ENCODE results near the gene C1R. TPM values are rescaled to one million over a fixed set of nuclear protein-coding genes. Genes with fewer than 3 reads are reported as not detected.
A peak's percentile ranks its signal among the peaks of the same experiment; 100 is the strongest.

Gene C1R
- total and polyA plus RNA-seq, 2 donors = 51.5 to 149 TPM

GRCh38 chr12:7093892-7094291 lies 1.6 kb upstream of the C1R start:
- Histone ChIP-seq H3K4me1 (ENCODE audit: control insufficient read depth in 2 of 2, insufficient read depth in 2 of 2, low read length in 2 of 2) (peaks cover 0 to 11% of the 10 kb centered on the region in 2 donors), H3K27me3 (ENCODE audit: control insufficient read depth in 2 of 2, insufficient read depth in 1 of 2, low read length in 1 of 2) (no peaks in the 10 kb centered on the region), H3K27ac (ENCODE audit: low read depth in 1 of 2, low read length in 1 of 2) (no peak overlapping the region), H3K4me3 (ENCODE audit: low read length in 2 of 2) (no peak overlapping the region), H3K9me3 (ENCODE audit: control insufficient read depth in 2 of 2, insufficient read depth in 1 of 2, low read length in 1 of 2) (no peaks in the 10 kb centered on the region), H3K36me3 (ENCODE audit: control insufficient read depth in 2 of 2, insufficient read depth in 2 of 2, low read length in 1 of 2) (no peaks in the 10 kb centered on the region)
- DNase-seq (ENCODE audit: low read depth in 6 of 9, low spot score in 9 of 9) = no peak
- 85% methylated on average over 10 of the region's 10 CpGs for WGBS

DNA sequence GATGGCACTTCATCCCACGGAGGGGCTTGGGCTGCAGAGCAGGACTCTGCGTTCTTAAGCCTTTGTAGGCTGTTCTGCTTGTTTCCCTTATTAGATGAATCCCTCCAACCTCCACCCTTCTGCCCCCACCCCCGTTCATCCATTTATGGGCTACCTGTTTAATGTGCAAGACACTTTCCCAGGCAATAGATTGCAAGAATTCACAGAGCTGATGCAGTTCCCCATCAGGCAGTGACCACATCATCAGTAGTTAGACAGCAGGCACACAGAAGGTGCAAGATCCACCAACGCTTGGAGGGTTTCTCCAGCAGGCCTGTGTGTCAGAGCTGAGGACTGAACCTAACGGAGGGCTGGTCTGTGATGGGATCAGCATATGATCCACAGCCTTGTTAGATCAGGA lies 1.2 kb upstream of the C1R start:
- no peaks in the 10 kb centered on the region for H3K9me3 ChIP-seq (ENCODE audit: control insufficient read depth in 2 of 2, insufficient read depth in 1 of 2, low read length in 1 of 2)
- 83% methylated on average over 5 of the region's 5 CpGs for whole genome bisulfite sequencing
- DNase-seq (ENCODE audit: low read depth in 6 of 9, low spot score in 9 of 9) = no peak
- no peaks in the 10 kb centered on the region for H3K27me3 ChIP-seq (ENCODE audit: control insufficient read depth in 2 of 2, insufficient read depth in 1 of 2, low read length in 1 of 2)
- H3K36me3 ChIP-seq (ENCODE audit: control insufficient read depth in 2 of 2, insufficient read depth in 2 of 2, low read length in 1 of 2) = no peaks in the 10 kb centered on the region
- H3K4me3 ChIP-seq (ENCODE audit: low read length in 2 of 2) = no peak overlapping the region
- peaks cover 0 to 11% of the 10 kb centered on the region in 2 donors for H3K4me1 ChIP-seq (ENCODE audit: control insufficient read depth in 2 of 2, insufficient read depth in 2 of 2, low read length in 2 of 2)
- H3K27ac ChIP-seq (ENCODE audit: low read depth in 1 of 2, low read length in 1 of 2) = no peak overlapping the region

GRCh38 chr12:7092986-7093460 lies 778 bp upstream of the C1R start:
- Histone ChIP-seq H3K27me3 (ENCODE audit: control insufficient read depth in 2 of 2, insufficient read depth in 1 of 2, low read length in 1 of 2) (no peaks in the 10 kb centered on the region), H3K4me3 (ENCODE audit: low read length in 2 of 2) (no peak overlapping the region), H3K4me1 (ENCODE audit: control insufficient read depth in 2 of 2, insufficient read depth in 2 of 2, low read length in 2 of 2) (peaks cover 0 to 11% of the 10 kb centered on the region in 2 donors), H3K9me3 (ENCODE audit: control insufficient read depth in 2 of 2, insufficient read depth in 1 of 2, low read length in 1 of 2) (no peaks in the 10 kb centered on the region), H3K36me3 (ENCODE audit: control insufficient read depth in 2 of 2, insufficient read depth in 2 of 2, low read length in 1 of 2) (no peaks in the 10 kb centered on the region), H3K27ac (ENCODE audit: low read depth in 1 of 2, low read length in 1 of 2) (peak overlapping the region in 1 of 2 donors; percentile 11)
- DNase-seq (ENCODE audit: low read depth in 6 of 9, low spot score in 9 of 9) = no peak
- 90% methylated on average over 8 of the region's 8 CpGs for WGBS

GRCh38 chr12:7091660-7092228 lies 501 bp downstream of the C1R start:
- Histone ChIP-seq H3K27me3 (ENCODE audit: control insufficient read depth in 2 of 2, insufficient read depth in 1 of 2, low read length in 1 of 2) (no peaks in the 10 kb centered on the region), H3K36me3 (ENCODE audit: control insufficient read depth in 2 of 2, insufficient read depth in 2 of 2, low read length in 1 of 2) (no peaks in the 10 kb centered on the region), H3K27ac (ENCODE audit: low read depth in 1 of 2, low read length in 1 of 2) (peak overlapping the region; percentile 45 to 75), H3K4me1 (ENCODE audit: control insufficient read depth in 2 of 2, insufficient read depth in 2 of 2, low read length in 2 of 2) (peaks cover 0 to 9% of the 10 kb centered on the region in 2 donors), H3K9me3 (ENCODE audit: control insufficient read depth in 2 of 2, insufficient read depth in 1 of 2, low read length in 1 of 2) (no peaks in the 10 kb centered on the region), H3K4me3 (ENCODE audit: low read length in 2 of 2) (peak overlapping the region; percentile 21 to 52)
- 84% methylated on average over 10 of the region's 10 CpGs for WGBS
- DNase-seq (ENCODE audit: low read depth in 6 of 9, low spot score in 9 of 9) = no peak

DNA sequence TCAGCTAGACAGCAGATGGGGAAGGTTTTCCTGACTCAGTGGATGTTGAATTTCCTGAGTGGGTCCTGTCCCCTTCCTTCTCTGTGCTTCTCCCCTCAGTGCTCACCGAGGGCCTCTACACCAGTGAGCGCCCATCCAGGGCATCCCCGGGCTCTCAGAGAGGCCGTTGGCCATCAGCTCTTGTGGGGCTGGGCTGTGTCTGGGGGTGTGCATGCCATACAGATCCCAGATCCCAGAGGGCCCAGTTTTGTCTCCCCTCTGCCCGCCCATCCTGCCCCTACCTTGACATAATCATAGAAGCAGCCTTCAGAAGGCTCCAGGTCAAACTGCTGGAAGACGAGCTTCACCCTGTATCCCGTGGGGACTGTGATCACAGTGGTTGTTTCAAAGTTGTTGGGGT lies 1.1 kb downstream of the C1R start:
- WGBS = 95% methylated on average over 7 of the region's 7 CpGs

GRCh38 chr12:7090222-7090998 lies 1.8 kb downstream of the C1R start:
- no peaks in the 10 kb centered on the region for H3K27me3 ChIP-seq (ENCODE audit: control insufficient read depth in 2 of 2, insufficient read depth in 1 of 2, low read length in 1 of 2)
- 94% methylated on average over 16 of the region's 16 CpGs for WGBS
- no peaks in the 10 kb centered on the region for H3K9me3 ChIP-seq (ENCODE audit: control insufficient read depth in 2 of 2, insufficient read depth in 1 of 2, low read length in 1 of 2)
- no peaks in the 10 kb centered on the region for H3K36me3 ChIP-seq (ENCODE audit: control insufficient read depth in 2 of 2, insufficient read depth in 2 of 2, low read length in 1 of 2)
- peaks cover 0 to 4% of the 10 kb centered on the region in 2 donors for H3K4me1 ChIP-seq (ENCODE audit: control insufficient read depth in 2 of 2, insufficient read depth in 2 of 2, low read length in 2 of 2)
- H3K27ac ChIP-seq (ENCODE audit: low read depth in 1 of 2, low read length in 1 of 2) = no peak overlapping the region
- no peak for DNase-seq (ENCODE audit: low read depth in 6 of 9, low spot score in 9 of 9)
- no peak overlapping the region for H3K4me3 ChIP-seq (ENCODE audit: low read length in 2 of 2)

More for the DNA sequence above, 1.1 kb downstream of the C1R start:
- DNase-seq (ENCODE audit: low read depth in 6 of 9, low spot score in 9 of 9) = no peak
- no peaks in the 10 kb centered on the region for H3K27me3 ChIP-seq (ENCODE audit: control insufficient read depth in 2 of 2, insufficient read depth in 1 of 2, low read length in 1 of 2)
- H3K9me3 ChIP-seq (ENCODE audit: control insufficient read depth in 2 of 2, insufficient read depth in 1 of 2, low read length in 1 of 2) = no peaks in the 10 kb centered on the region
- no peak overlapping the region for H3K27ac ChIP-seq (ENCODE audit: low read depth in 1 of 2, low read length in 1 of 2)
- peak overlapping the region in 1 of 2 donors; percentile 21 for H3K4me3 ChIP-seq (ENCODE audit: low read length in 2 of 2)
- H3K36me3 ChIP-seq (ENCODE audit: control insufficient read depth in 2 of 2, insufficient read depth in 2 of 2, low read length in 1 of 2) = no peaks in the 10 kb centered on the region
- H3K4me1 ChIP-seq (ENCODE audit: control insufficient read depth in 2 of 2, insufficient read depth in 2 of 2, low read length in 2 of 2) = peaks cover 0 to 4% of the 10 kb centered on the region in 2 donors

- WGBS = 96% methylated on average over 11 of the region's 11 CpGs
- no peak for DNase-seq (ENCODE audit: low read depth in 6 of 9, low spot score in 9 of 9)
- Histone ChIP-seq H3K4me3 (ENCODE audit: low read length in 2 of 2) (no peak overlapping the region), H3K36me3 (ENCODE audit: control insufficient read depth in 2 of 2, insufficient read depth in 2 of 2, low read length in 1 of 2) (no peaks in the 10 kb centered on the region), H3K4me1 (ENCODE audit: control insufficient read depth in 2 of 2, insufficient read depth in 2 of 2, low read length in 2 of 2) (peaks cover 0 to 4% of the 10 kb centered on the region in 2 donors), H3K9me3 (ENCODE audit: control insufficient read depth in 2 of 2, insufficient read depth in 1 of 2, low read length in 1 of 2) (no peaks in the 10 kb centered on the region), H3K27me3 (ENCODE audit: control insufficient read depth in 2 of 2, insufficient read depth in 1 of 2, low read length in 1 of 2) (no peaks in the 10 kb centered on the region), H3K27ac (ENCODE audit: low read depth in 1 of 2, low read length in 1 of 2) (no peak overlapping the region)
These were observed 2.9 kb downstream of the C1R start for GRCh38 chr12:7089196-7089871.

GRCh38 chr12:7083125-7083524 lies 9.1 kb downstream of the C1R start:
- Histone ChIP-seq H3K9me3 (ENCODE audit: control insufficient read depth in 2 of 2, insufficient read depth in 1 of 2, low read length in 1 of 2) (no peaks in the 10 kb centered on the region), H3K36me3 (ENCODE audit: control insufficient read depth in 2 of 2, insufficient read depth in 2 of 2, low read length in 1 of 2) (no peaks in the 10 kb centered on the region), H3K27me3 (ENCODE audit: control insufficient read depth in 2 of 2, insufficient read depth in 1 of 2, low read length in 1 of 2) (no peaks in the 10 kb centered on the region), H3K4me1 (ENCODE audit: control insufficient read depth in 2 of 2, insufficient read depth in 2 of 2, low read length in 2 of 2) (no peaks in the 10 kb centered on the region), H3K27ac (ENCODE audit: low read depth in 1 of 2, low read length in 1 of 2) (no peak overlapping the region), H3K4me3 (ENCODE audit: low read length in 2 of 2) (no peak overlapping the region)
- DNase-seq (ENCODE audit: low read depth in 6 of 9, low spot score in 9 of 9) = no peak

GRCh38 chr12:7081037-7081436 lies 11.2 kb downstream of the C1R start:
- H3K36me3 ChIP-seq (ENCODE audit: control insufficient read depth in 2 of 2, insufficient read depth in 2 of 2, low read length in 1 of 2) = no peaks in the 10 kb centered on the region
- peak overlapping the region in 1 of 2 donors; percentile 3 for H3K27ac ChIP-seq (ENCODE audit: low read depth in 1 of 2, low read length in 1 of 2)

More at GRCh38 chr12:7081037-7081436, 11.2 kb downstream of the C1R start:
- DNase-seq (ENCODE audit: low read depth in 6 of 9, low spot score in 9 of 9) = no peak
- no peaks in the 10 kb centered on the region for H3K27me3 ChIP-seq (ENCODE audit: control insufficient read depth in 2 of 2, insufficient read depth in 1 of 2, low read length in 1 of 2)
- H3K4me3 ChIP-seq (ENCODE audit: low read length in 2 of 2) = no peak overlapping the region
- H3K4me1 ChIP-seq (ENCODE audit: control insufficient read depth in 2 of 2, insufficient read depth in 2 of 2, low read length in 2 of 2) = no peaks in the 10 kb centered on the region
- no peaks in the 10 kb centered on the region for H3K9me3 ChIP-seq (ENCODE audit: control insufficient read depth in 2 of 2, insufficient read depth in 1 of 2, low read length in 1 of 2)
- 95% methylated on average over 14 of the region's 14 CpGs for whole genome bisulfite sequencing
